NCI-H345 (cell line): ENCODE results near the gene GPR157.

Experiments used
- DNase-seq: peaks from one replicate; lab custom pipeline; 2025; lab: John Stamatoyannopoulos, UW

Gene GPR157

DNA sequence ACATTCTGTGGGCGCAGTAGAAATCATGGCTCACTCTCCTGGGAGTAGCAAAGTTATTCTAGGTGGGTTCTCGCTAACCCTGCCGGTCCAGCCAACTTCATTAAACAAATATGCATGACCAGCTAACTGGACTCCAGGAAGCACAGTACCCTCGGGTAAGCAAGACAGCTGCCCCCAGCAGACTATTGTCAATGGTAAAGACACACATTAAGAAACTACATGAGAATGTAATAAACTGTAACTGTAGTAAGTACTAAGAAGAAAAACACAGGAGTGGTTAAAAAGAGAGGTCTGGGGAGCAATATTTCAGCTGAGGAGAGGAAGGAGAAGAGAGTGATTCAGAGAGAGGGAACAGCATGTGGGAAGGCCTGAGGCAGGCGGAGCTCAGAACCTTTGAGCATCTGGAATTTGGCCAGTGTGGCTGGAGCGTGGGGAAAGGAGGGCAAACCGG is 66.9 kb downstream of the GPR157 start:
- no peak for DNase-seq

DNA sequence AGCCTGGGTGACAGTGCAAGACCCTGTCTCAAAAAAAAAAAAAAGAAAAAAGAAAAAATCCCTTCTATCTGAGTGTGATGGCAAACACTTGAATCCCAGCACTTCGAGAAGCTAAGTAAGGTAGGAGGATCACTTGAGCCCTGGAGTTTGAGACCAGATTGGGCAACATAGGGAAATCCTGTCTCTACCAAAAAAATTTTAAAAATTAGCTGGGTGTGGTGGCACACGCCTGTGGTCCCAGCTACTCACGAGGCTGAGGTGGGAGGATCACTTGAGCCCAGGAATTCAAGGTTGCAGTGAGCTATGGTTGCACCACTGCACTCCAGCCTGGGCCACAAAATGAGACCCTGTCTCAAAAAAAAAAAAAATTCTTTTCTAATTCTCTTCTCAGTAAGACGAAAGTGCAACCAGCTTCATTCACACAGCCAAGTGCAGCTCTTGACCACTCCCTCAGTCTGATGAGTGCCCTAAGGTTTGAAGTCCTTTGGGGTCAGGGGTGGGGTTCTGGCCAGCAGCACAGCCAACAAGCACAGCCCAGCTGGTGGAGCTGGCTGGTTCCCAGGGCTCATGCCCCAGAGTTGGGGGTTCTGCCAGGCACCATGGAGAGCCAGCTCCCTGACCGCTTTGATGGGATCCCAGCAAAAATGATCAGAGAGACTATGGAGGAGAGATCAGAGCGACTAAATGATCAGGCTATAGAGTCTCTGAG is 67.5 kb downstream of the GPR157 start:
- no peak for DNase-seq

DNA sequence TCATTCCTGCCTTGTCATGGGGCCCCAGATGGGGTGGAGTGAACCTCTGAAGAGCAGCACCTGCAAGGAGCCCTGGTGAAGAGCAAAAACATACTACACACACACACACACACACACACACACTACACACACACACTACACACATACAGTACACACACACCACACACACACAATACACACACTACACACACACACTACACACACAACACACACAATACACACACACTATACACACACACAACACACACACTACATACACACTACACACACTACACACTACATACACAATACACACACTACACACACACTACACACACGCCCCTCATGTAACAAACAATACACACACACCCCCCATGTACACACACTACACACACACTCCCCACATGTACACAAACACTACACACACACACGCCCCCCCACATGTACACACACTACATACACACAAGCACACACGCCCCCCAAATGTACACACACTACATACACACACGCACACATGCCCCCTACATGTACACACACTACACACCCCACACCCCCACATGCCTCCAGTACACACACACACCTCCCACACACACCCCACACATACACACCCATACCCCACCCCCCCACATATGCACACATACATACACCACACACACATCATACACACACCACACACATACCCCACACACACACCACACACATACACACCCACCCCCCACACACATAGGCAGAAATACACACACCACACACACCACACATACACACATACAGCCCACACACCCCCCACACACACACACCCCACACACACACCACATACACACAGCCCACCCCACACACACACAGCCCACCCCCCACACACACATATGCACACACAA is 68.8 kb downstream of the GPR157 start:
- no peak for DNase-seq

DNA sequence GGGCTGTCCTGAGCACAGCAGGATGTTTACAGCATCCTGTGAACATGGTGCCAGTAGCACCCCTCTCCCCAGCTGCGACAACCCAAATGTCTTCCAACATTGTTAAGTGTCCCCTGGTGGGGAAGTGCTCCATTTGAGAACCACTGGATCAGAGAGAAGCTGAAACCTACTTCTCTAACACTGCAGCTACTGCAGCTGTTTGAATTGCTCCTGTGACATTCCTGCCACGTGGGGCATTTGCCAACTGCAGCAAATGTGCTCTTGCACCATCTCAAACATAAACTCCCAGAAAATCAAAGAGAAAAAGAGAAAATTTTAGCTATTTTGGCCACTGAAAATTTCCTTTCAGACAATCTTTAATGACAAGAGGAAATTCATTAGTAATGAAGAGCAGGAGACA is 70.4 kb downstream of the GPR157 start:
- no peak for DNase-seq

DNA sequence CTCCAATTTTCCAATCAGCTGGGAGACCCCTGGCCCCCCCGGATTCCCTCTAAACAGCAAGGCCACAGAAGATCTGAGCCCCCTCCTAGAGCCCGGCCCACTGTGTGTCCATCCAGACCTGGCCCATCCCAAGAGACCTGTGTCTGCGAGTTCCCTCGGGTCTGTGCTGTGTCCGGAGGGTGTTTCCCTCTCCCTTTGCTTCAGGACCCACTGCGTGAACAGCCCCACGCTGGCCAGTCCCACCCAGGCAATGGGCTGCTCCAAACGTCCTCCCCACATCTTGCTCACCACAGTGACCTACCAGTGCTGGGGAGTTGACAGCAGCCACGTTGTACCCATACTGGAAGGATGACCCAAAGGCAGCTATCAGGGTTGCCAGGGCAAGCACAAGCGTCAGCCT is 71.1 kb downstream of the GPR157 start:
- DNase-seq: no peak

DNA sequence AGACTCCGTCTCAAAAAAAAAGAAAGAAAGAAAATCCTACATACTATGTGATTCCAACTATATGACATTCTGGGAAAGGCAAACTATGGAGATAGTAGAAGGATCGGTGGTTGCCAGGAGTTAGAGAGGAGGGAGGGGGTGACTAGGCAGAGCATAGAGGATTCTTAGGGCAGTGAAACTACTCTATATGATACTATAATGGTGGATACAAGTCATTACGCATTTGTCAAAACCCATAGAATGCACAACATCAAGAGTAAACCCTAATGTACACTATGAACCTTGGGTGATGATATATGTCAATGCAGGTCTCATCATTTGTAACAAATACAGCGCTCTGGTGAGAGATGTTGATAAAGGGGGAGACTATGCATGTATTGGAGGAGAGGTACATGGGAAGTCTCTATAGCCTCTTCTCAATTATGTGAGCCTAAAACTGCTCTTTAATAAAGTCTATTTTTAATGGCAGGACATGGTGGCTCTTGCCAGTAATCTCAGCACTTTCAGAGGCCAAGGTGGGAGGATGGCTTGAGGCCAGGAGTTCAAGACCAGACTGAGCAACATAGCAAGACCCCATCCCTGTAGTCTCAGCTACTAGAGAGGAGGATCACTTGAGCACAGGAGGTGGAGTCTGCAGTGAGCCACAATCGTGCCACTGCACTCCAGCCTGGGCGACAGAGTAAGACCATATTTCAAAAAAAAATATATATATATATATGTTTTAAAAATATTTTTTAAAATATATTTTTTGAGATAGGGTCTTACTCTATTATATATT is 76.4 kb downstream of the GPR157 start:
- no peak for DNase-seq

DNA sequence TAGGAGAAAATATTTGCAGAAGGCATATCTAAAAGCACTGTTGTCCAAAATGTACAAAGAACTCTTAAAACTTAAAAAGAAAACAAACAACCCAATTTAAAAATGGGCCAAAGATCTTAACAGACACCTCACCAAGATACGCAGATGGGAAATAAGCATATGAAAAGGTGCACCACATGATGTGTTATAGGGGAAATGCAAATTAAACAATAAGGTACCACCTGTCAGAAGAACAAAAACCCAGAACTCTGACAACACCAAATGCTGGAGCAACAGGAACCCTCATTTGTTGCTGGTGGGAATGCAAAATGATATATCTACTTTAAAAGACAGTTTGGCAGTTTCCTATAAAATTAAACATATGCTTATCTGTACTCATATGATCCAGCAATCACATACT is 77.5 kb downstream of the GPR157 start:
- DNase-seq: no peak

DNA sequence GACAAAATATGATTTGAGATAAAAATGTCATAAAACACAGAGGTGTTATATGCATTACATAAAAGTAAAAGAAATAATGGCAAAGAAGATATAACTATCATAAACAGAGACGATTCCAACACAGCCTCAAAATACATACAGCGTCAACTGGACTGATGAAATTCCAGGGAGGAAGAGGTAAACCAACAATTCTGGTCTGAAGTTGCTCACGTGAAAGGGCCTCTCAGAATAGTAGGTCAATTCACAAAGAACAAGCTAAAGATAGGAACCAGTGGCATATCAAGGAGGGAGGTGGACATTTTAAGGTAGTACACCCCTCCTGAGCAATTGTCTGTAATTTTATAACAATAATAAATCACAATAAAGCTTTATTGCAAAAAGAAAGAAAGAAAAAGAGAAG is 78.1 kb downstream of the GPR157 start:
- no peak for DNase-seq
